Heart left ventricle (tissue), 13 donors: ENCODE results near the gene SEC14L5.

Experiments
- CTCF ChIP-seq, 12 donors: fragments of 200-600 bp; sonication (generic) in 4 of 12; IDR thresholded peaks; one replicate each; pipeline versions ENCODE4 v1.5.0 to v1.8.0; 2018 to 2022; ENCODE audit warnings: antibody characterized with exemption in 12 of 12, mild to moderate bottlenecking in 5 of 12
- POLR2A ChIP-seq, 2 donors: fragments of 450-650 bp; IDR thresholded peaks; one replicate each; pipeline ENCODE4 v1.6.1; 2017; ENCODE audit warnings: antibody characterized with exemption in 2 of 2, mild to moderate bottlenecking in 2 of 2, moderate library complexity in 2 of 2
- donor health status: ischemic (EF 13 %, LVEDD 7.1; RV severe dilation, severe dysfunction).
- donor health status: DM: no; HTN: yes; CAD: no.
- donor health status: DM: no; HTN: no; CAD: no.
- donor health status: ischemic (EF 25% LVEDD 6.9; RV normal size, moderate dysfunction).
- donor health status: ischemic (EF 25% LVEDD 5.7; RV mildly dilated, moderate dysfunction).
- donor health status: ischemic (EF 35%, LVEDD 5.7; RV mildly dilated, moderate dysfunction).
- donor health status: nonischemic (EF 11% LVEDD 7.7; RV severe dilation, severe dysfunction).
- donor health status: DM: yes; HTN: yes; CAD: no.
- donor health status: PGD.
- donor health status: ischemic (EF 29% LVEDD 5.4; RV normal size, mild dysfunction).
- donor health status: nonischemic (EF 23%, LVEDD 6.1; RV moderate dilation, normal function).

DNA sequence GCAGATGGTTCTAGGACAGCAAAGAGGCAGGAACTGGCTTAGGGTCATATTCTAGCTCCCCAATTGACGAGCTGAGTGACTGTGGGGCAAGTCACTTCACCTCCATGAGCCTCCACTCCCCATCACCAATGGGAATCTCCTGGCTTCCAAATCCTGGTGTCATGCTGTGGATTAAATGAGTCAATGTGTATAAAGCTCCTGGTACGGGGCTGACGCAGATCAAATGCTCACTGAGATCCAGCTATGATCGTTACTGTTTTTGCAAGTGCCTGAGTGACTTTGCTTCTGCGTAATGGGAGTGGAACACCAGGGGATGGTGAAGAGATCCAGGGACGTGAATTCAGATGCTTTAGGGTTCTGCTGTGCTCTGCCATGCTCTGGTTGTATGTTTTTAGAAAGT is 2.4 kb downstream of the SEC14L5 start:
- no peak for TF ChIP-seq CTCF (IDR thresholded peaks at IDR 0.05)
- no peak for TF ChIP-seq POLR2A (IDR thresholded peaks at IDR 0.05)
